Tibial artery (tissue), 4 donors: ENCODE results near the gene STXBP2.

ENCODE experiments used
- DNase-seq, 2 donors: peaks; one replicate each; pipeline ENCODE4 v3.0.0-alpha.2; 2019
- H3K27ac ChIP-seq, 2 donors: fragments of 200-600 bp; sonication (generic) in 1 of 2; 1 replicate in 1 of 2; 2 replicates in 1 of 2; pipeline ENCODE4 v1.5.1; 2018 to 2019; ENCODE audit warnings: mild to moderate bottlenecking in 1 of 2
- H3K27me3 ChIP-seq, 2 donors: fragments of 200-600 bp; sonication (generic) in 1 of 2; one replicate each; pipeline versions ENCODE4 v1.5.1 to v1.6.0; 2016 to 2019
- H3K36me3 ChIP-seq, 3 donors: fragments of 200-600 bp; sonication (generic) in 2 of 3; one replicate each; pipeline ENCODE4 v1.5.1; 2016 to 2019; ENCODE audit warnings: mild to moderate bottlenecking in 2 of 3
- H3K4me1 ChIP-seq, 4 donors: fragments of 200-600 bp; sonication (generic) in 2 of 4; 1 replicate in 3 of 4; 2 replicates in 1 of 4; pipeline ENCODE4 v1.5.1; 2016 to 2019
- H3K4me3 ChIP-seq, 2 donors: fragments of 200-600 bp; sonication (generic) in 1 of 2; 1 replicate in 1 of 2; 2 replicates in 1 of 2; pipeline ENCODE4 v1.5.1; 2018 to 2019; ENCODE audit warnings: mild to moderate bottlenecking in 2 of 2
- H3K9me3 ChIP-seq, 3 donors: fragments of 200-600 bp; sonication (generic) in 1 of 3; one replicate each; pipeline ENCODE4 v1.5.1; 2016 to 2019
- CTCF ChIP-seq, 2 experiments: fragments of 200-600 bp in 1 of 2; fragments of 450-650 bp in 1 of 2; IDR thresholded peaks; one replicate each; pipeline ENCODE4 v1.5.1; 2017 to 2019; ENCODE audit warnings: antibody characterized with exemption in 2 of 2, mild to moderate bottlenecking in 1 of 2, moderate library complexity in 1 of 2
- intact Hi-C: fragments of 100-400 bp; cut with DNase I; formaldehyde crosslinking; loops from one replicate; pipeline ENCODE4 v1.15.0; 2023; ENCODE audit warnings: low total_unique reads

The STXBP2 gene

GRCh38 chr19:7690779-7691258 lies 53.9 kb downstream of the STXBP2 start:
- H3K27me3 ChIP-seq = peaks cover 0 to 23% of the 10 kb centered on the region in 2 donors
- H3K9me3 ChIP-seq = no peaks in the 10 kb centered on the region
- no peak overlapping the region for H3K27ac ChIP-seq
- TF ChIP-seq CTCF (IDR thresholded peaks at IDR 0.05) = no peak
- no peaks in the 10 kb centered on the region for H3K36me3 ChIP-seq
- intact Hi-C loops = no loop called here
- H3K4me3 ChIP-seq = no peak overlapping the region
- DNase-seq = no peak
- no peaks in the 10 kb centered on the region for H3K4me1 ChIP-seq

GRCh38 chr19:7691497-7691896 lies 54.6 kb downstream of the STXBP2 start:
- H3K4me1 ChIP-seq = no peaks in the 10 kb centered on the region
- no peak for DNase-seq
- intact Hi-C loops = no loop called here
- no peak for TF ChIP-seq CTCF (IDR thresholded peaks at IDR 0.05)
- H3K27ac ChIP-seq = no peak overlapping the region
- H3K4me3 ChIP-seq = no peak overlapping the region
- no peaks in the 10 kb centered on the region for H3K9me3 ChIP-seq
- no peaks in the 10 kb centered on the region for H3K36me3 ChIP-seq
- H3K27me3 ChIP-seq = peaks cover 0 to 23% of the 10 kb centered on the region in 2 donors

- H3K9me3 ChIP-seq = no peaks in the 10 kb centered on the region
- no peak overlapping the region for H3K4me3 ChIP-seq
- peaks cover 0 to 34% of the 10 kb centered on the region in 2 donors for H3K27me3 ChIP-seq
- intact Hi-C loops = no loop called here
- TF ChIP-seq CTCF (IDR thresholded peaks at IDR 0.05) = no peak
- no peak for DNase-seq
- no peaks in the 10 kb centered on the region for H3K4me1 ChIP-seq
- no peaks in the 10 kb centered on the region for H3K36me3 ChIP-seq
- no peak overlapping the region for H3K27ac ChIP-seq
These were observed 55.6 kb downstream of the STXBP2 start for GRCh38 chr19:7692417-7693088.

GRCh38 chr19:7694499-7694898 lies 57.6 kb downstream of the STXBP2 start:
- no peaks in the 10 kb centered on the region for H3K4me1 ChIP-seq
- H3K9me3 ChIP-seq = no peaks in the 10 kb centered on the region
- H3K4me3 ChIP-seq = no peak overlapping the region
- no peaks in the 10 kb centered on the region for H3K36me3 ChIP-seq
- no peak overlapping the region for H3K27ac ChIP-seq
- intact Hi-C loops = no loop called here
- TF ChIP-seq CTCF (IDR thresholded peaks at IDR 0.05) = no peak
- no peak for DNase-seq
- peaks cover 0 to 42% of the 10 kb centered on the region in 2 donors for H3K27me3 ChIP-seq
